Erythroblast (primary cell): ENCODE results near the gene ERO1B.
A peak's percentile ranks its signal among the peaks of the same experiment; 100 is the strongest.

Experiments used
- DNase-seq, 2 experiments: peaks; one replicate each; lab custom pipeline; 2025; lab: John Stamatoyannopoulos, UW
- GATA1 ChIP-seq: IDR thresholded peaks from 2 replicates; pipeline ENCODE4 v1.6.1; 2011; ENCODE audit warnings: low read depth, mild to moderate bottlenecking, control low read depth, low read length, moderate library complexity
- POLR2A ChIP-seq: IDR thresholded peaks from 2 replicates; pipeline ENCODE4 v1.6.1; 2011; ENCODE audit warnings: mild to moderate bottlenecking, low read length

ERO1B gene

GRCh38 chr1:236173174-236173767, 108.5 kb downstream of the ERO1B start:
- TF ChIP-seq POLR2A (no peak), GATA1 (no peak)
- DNase-seq = no peak

GRCh38 chr1:236172041-236172579, 109.6 kb downstream of the ERO1B start:
- no peak for DNase-seq
- no peak for TF ChIP-seq GATA1
- TF ChIP-seq POLR2A = no peak

- TF ChIP-seq POLR2A = no peak
- TF ChIP-seq GATA1 = no peak
- peak in 1 of 2 experiments; percentile 15 for DNase-seq
These were observed 112.9 kb downstream of the ERO1B start for GRCh38 chr1:236168716-236169429.

GRCh38 chr1:236167578-236167977, 114.2 kb downstream of the ERO1B start:
- no peak for TF ChIP-seq POLR2A
- TF ChIP-seq GATA1 = no peak
- no peak for DNase-seq

- DNase-seq = no peak
These were observed 114.6 kb downstream of the ERO1B start for GRCh38 chr1:236167154-236167553.

GRCh38 chr1:236166041-236166440, 115.7 kb downstream of the ERO1B start:
- TF ChIP-seq POLR2A (no peak), GATA1 (no peak)
- no peak for DNase-seq

More at GRCh38 chr1:236167154-236167553, 114.6 kb downstream of the ERO1B start:
- TF ChIP-seq GATA1 (no peak), POLR2A (no peak)
